Mesodermal cell (in vitro differentiated cells): ENCODE data around the gene HECTD4.

Experiments used
- H3K27ac ChIP-seq: 2 replicates; pipeline ENCODE4 v1.7.0; 2013; ENCODE audit warnings: mild to moderate bottlenecking, low read depth, low read length, moderate library complexity; ENCODE audit not compliant: severe bottlenecking
- H3K36me3 ChIP-seq: 2 replicates; pipeline ENCODE4 v1.7.1; 2013; ENCODE audit warnings: mild to moderate bottlenecking, low read length, moderate library complexity; ENCODE audit not compliant: control insufficient read depth, insufficient read depth
- H3K4me1 ChIP-seq: one replicate; pipeline ENCODE4 v1.7.1; 2013; ENCODE audit warnings: mild to moderate bottlenecking, low read length; ENCODE audit not compliant: insufficient read depth, control insufficient read depth, poor library complexity, severe bottlenecking
- H3K4me3 ChIP-seq: 2 replicates; pipeline ENCODE4 v1.7.0; 2013; ENCODE audit warnings: low read length, control low read depth, mild to moderate bottlenecking; ENCODE audit not compliant: insufficient read depth, poor library complexity, severe bottlenecking; ENCODE audit errors: extremely low read depth
- H3K9me3 ChIP-seq: 2 replicates; pipeline ENCODE4 v1.7.1; 2013; ENCODE audit warnings: mild to moderate bottlenecking, low read length, moderate library complexity; ENCODE audit not compliant: control insufficient read depth
- WGBS, 2 experiments: methylation state at CpG; one replicate each; pipeline ENCODE4 v1.1.5; 2013; ENCODE audit warnings: missing lambda C conversion rate in 2 of 2; ENCODE audit not compliant: insufficient coverage in 2 of 2; 5-methylcytosine and 5-hydroxymethylcytosine counted together

The HECTD4 gene

GRCh38 chr12:112168561-112168971 is 213.7 kb downstream of the HECTD4 start:
- WGBS, 2 experiments: 96 to 98% methylated on average over 8 of the region's 8 CpGs
- Histone ChIP-seq H3K27ac (no peak overlapping the region), H3K9me3 (no peaks in the 10 kb centered on the region), H3K36me3 (peaks cover 23% of the 10 kb centered on the region), H3K4me3 (no peak overlapping the region), H3K4me1 (no peaks in the 10 kb centered on the region)

- WGBS, 2 experiments: 96% methylated on average over 23 to 32 of the region's 32 CpGs
- H3K27ac ChIP-seq: no peak overlapping the region
These were observed 214.3 kb downstream of the HECTD4 start for GRCh38 chr12:112167718-112168525.

GRCh38 chr12:112167031-112167461 is 215.2 kb downstream of the HECTD4 start:
- no peak overlapping the region for H3K4me3 ChIP-seq
- no peak overlapping the region for H3K27ac ChIP-seq
- H3K36me3 ChIP-seq: peaks cover 23% of the 10 kb centered on the region
- 95 to 97% methylated on average over 9 to 11 of the region's 12 CpGs for WGBS, 2 experiments
- no peaks in the 10 kb centered on the region for H3K4me1 ChIP-seq
- H3K9me3 ChIP-seq: no peaks in the 10 kb centered on the region

More at GRCh38 chr12:112167718-112168525, 214.3 kb downstream of the HECTD4 start:
- no peak overlapping the region for H3K4me3 ChIP-seq
- H3K9me3 ChIP-seq: no peaks in the 10 kb centered on the region
- H3K4me1 ChIP-seq: no peaks in the 10 kb centered on the region
- peaks cover 24% of the 10 kb centered on the region for H3K36me3 ChIP-seq

- WGBS, 2 experiments: 94 to 95% methylated on average over 26 of the region's 26 CpGs
- no peaks in the 10 kb centered on the region for H3K4me1 ChIP-seq
- no peaks in the 10 kb centered on the region for H3K9me3 ChIP-seq
- no peak overlapping the region for H3K4me3 ChIP-seq
- H3K36me3 ChIP-seq: peaks cover 23% of the 10 kb centered on the region
- no peak overlapping the region for H3K27ac ChIP-seq
These were observed 215.9 kb downstream of the HECTD4 start for GRCh38 chr12:112166051-112167015.

- Histone ChIP-seq H3K27ac (no peak overlapping the region), H3K4me3 (no peak overlapping the region), H3K36me3 (peaks cover 27% of the 10 kb centered on the region), H3K9me3 (no peaks in the 10 kb centered on the region), H3K4me1 (no peaks in the 10 kb centered on the region)
- 90 to 100% methylated on average over 4 to 9 of the region's 13 CpGs for WGBS, 2 experiments
These were observed 216.6 kb downstream of the HECTD4 start for GRCh38 chr12:112165624-112166023.

GRCh38 chr12:112164011-112164660 is 218.1 kb downstream of the HECTD4 start:
- Histone ChIP-seq H3K4me1 (no peaks in the 10 kb centered on the region), H3K27ac (no peak overlapping the region), H3K36me3 (peaks cover 38% of the 10 kb centered on the region), H3K9me3 (peaks cover 7% of the 10 kb centered on the region), H3K4me3 (no peak overlapping the region)
- WGBS, 2 experiments: 95% methylated on average over 21 to 23 of the region's 26 CpGs

- no peaks in the 10 kb centered on the region for H3K4me1 ChIP-seq
- H3K36me3 ChIP-seq: peaks cover 44% of the 10 kb centered on the region
- H3K4me3 ChIP-seq: no peak overlapping the region
- no peak overlapping the region for H3K27ac ChIP-seq
- H3K9me3 ChIP-seq: peaks cover 8% of the 10 kb centered on the region
- 92 to 94% methylated on average over 21 to 22 of the region's 22 CpGs for WGBS, 2 experiments
These were observed 218.7 kb downstream of the HECTD4 start for GRCh38 chr12:112163471-112163991.

- WGBS, 2 experiments: 98% methylated on average over 8 of the region's 8 CpGs
- H3K9me3 ChIP-seq: peaks cover 8% of the 10 kb centered on the region
- H3K36me3 ChIP-seq: peaks cover 47% of the 10 kb centered on the region
- no peaks in the 10 kb centered on the region for H3K4me1 ChIP-seq
- no peak overlapping the region for H3K4me3 ChIP-seq
- H3K27ac ChIP-seq: no peak overlapping the region
These were observed 219.2 kb downstream of the HECTD4 start for GRCh38 chr12:112163056-112163455.

- no peak overlapping the region for H3K4me3 ChIP-seq
- H3K27ac ChIP-seq: no peak overlapping the region
- WGBS, 2 experiments: 93 to 97% methylated on average over 9 to 12 of the region's 12 CpGs
- H3K9me3 ChIP-seq: peaks cover 8% of the 10 kb centered on the region
- no peaks in the 10 kb centered on the region for H3K4me1 ChIP-seq
- peaks cover 47% of the 10 kb centered on the region for H3K36me3 ChIP-seq
These were observed 219.9 kb downstream of the HECTD4 start for GRCh38 chr12:112162241-112162790.

GRCh38 chr12:112161711-112162110 is 220.5 kb downstream of the HECTD4 start:
- no peak overlapping the region for H3K27ac ChIP-seq
- peaks cover 8% of the 10 kb centered on the region for H3K9me3 ChIP-seq
- H3K4me3 ChIP-seq: no peak overlapping the region
- H3K36me3 ChIP-seq: peaks cover 47% of the 10 kb centered on the region
- WGBS, 2 experiments: 92 to 94% methylated on average over 4 to 6 of the region's 9 CpGs
- H3K4me1 ChIP-seq: no peaks in the 10 kb centered on the region
